Progenitor cell of endocrine pancreas (in vitro differentiated cells): Measurements from ENCODE around the gene GSTK1. TPM values are rescaled to one million over a fixed set of nuclear protein-coding genes. Genes with fewer than 3 reads are reported as not detected.

Source experiments
- DNase-seq: peaks from one replicate; pipeline ENCODE4 v3.0.0; 2021; ENCODE audit warnings: low spot score; ENCODE audit not compliant: unreplicated experiment
- H3K27ac Mint-ChIP-seq: 2 replicates; pipeline ENCODE4 v1.8.0; 2021; ENCODE audit warnings: mild to moderate bottlenecking, moderate library complexity, mixed read lengths
- H3K27me3 Mint-ChIP-seq: 2 replicates; pipeline ENCODE4 v1.8.0; 2021; ENCODE audit warnings: mixed read lengths
- H3K36me3 Mint-ChIP-seq: 2 replicates; pipeline ENCODE4 v1.8.0; 2022; ENCODE audit warnings: mixed read lengths; ENCODE audit not compliant: insufficient read depth
- H3K4me1 Mint-ChIP-seq: 2 replicates; pipeline ENCODE4 v1.8.0; 2021; ENCODE audit warnings: low read depth, mixed read lengths
- H3K4me3 Mint-ChIP-seq: 2 replicates; pipeline ENCODE4 v1.8.0; 2021; ENCODE audit warnings: low read depth, mild to moderate bottlenecking, moderate library complexity, mixed read lengths
- H3K9me3 Mint-ChIP-seq: 2 replicates; pipeline ENCODE4 v1.8.0; 2021; ENCODE audit warnings: low read depth, mixed read lengths
- total RNA-seq: library from RNA; stranded (reverse); gene quantifications from 2 replicates; pipeline ENCODE4 v1.2.1, GENCODE V29; 2021
- TF ChIP-seq, protein P1 (sequence below): fragments of 200-600 bp; sonication (generic); IDR thresholded peaks from one replicate; pipeline ENCODE4 v1.5.0; 2021; ENCODE audit warnings: antibody characterized with exemption, mild to moderate bottlenecking; ENCODE audit not compliant: unreplicated experiment

The GSTK1 gene
- total RNA-seq, 1 donor from 2014 or later: 110 TPM

- TF ChIP-seq, protein P1, sequence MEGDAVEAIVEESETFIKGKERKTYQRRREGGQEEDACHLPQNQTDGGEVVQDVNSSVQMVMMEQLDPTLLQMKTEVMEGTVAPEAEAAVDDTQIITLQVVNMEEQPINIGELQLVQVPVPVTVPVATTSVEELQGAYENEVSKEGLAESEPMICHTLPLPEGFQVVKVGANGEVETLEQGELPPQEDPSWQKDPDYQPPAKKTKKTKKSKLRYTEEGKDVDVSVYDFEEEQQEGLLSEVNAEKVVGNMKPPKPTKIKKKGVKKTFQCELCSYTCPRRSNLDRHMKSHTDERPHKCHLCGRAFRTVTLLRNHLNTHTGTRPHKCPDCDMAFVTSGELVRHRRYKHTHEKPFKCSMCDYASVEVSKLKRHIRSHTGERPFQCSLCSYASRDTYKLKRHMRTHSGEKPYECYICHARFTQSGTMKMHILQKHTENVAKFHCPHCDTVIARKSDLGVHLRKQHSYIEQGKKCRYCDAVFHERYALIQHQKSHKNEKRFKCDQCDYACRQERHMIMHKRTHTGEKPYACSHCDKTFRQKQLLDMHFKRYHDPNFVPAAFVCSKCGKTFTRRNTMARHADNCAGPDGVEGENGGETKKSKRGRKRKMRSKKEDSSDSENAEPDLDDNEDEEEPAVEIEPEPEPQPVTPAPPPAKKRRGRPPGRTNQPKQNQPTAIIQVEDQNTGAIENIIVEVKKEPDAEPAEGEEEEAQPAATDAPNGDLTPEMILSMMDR: no peak
- Mint-ChIP-seq H3K36me3 (peaks cover 51% of the 10 kb centered on the region), H3K9me3 (no peaks in the 10 kb centered on the region), H3K4me3 (no peak overlapping the region), H3K27ac (peak overlapping the region; percentile 25), H3K4me1 (peaks cover 4% of the 10 kb centered on the region), H3K27me3 (no peaks in the 10 kb centered on the region)
- DNase-seq: no peak
These were observed 33.4 kb downstream of the GSTK1 start for GRCh38 chr7:143296686-143297085.

GRCh38 chr7:143299346-143299745, 36.1 kb downstream of the GSTK1 start:
- no peak for DNase-seq
- H3K9me3 Mint-ChIP-seq: no peaks in the 10 kb centered on the region
- no peak overlapping the region for H3K27ac Mint-ChIP-seq
- peaks cover 5% of the 10 kb centered on the region for H3K4me1 Mint-ChIP-seq
- no peak overlapping the region for H3K4me3 Mint-ChIP-seq
- H3K27me3 Mint-ChIP-seq: no peaks in the 10 kb centered on the region
- peaks cover 52% of the 10 kb centered on the region for H3K36me3 Mint-ChIP-seq
- TF ChIP-seq, protein P1: no peak

GRCh38 chr7:143299840-143300239, 36.6 kb downstream of the GSTK1 start:
- TF ChIP-seq, protein P1: peak; percentile 64
- DNase-seq: no peak
- peaks cover 52% of the 10 kb centered on the region for H3K36me3 Mint-ChIP-seq
- no peak overlapping the region for H3K27ac Mint-ChIP-seq
- no peak overlapping the region for H3K4me3 Mint-ChIP-seq
- H3K4me1 Mint-ChIP-seq: peaks cover 5% of the 10 kb centered on the region
- H3K27me3 Mint-ChIP-seq: no peaks in the 10 kb centered on the region
- H3K9me3 Mint-ChIP-seq: no peaks in the 10 kb centered on the region

DNA sequence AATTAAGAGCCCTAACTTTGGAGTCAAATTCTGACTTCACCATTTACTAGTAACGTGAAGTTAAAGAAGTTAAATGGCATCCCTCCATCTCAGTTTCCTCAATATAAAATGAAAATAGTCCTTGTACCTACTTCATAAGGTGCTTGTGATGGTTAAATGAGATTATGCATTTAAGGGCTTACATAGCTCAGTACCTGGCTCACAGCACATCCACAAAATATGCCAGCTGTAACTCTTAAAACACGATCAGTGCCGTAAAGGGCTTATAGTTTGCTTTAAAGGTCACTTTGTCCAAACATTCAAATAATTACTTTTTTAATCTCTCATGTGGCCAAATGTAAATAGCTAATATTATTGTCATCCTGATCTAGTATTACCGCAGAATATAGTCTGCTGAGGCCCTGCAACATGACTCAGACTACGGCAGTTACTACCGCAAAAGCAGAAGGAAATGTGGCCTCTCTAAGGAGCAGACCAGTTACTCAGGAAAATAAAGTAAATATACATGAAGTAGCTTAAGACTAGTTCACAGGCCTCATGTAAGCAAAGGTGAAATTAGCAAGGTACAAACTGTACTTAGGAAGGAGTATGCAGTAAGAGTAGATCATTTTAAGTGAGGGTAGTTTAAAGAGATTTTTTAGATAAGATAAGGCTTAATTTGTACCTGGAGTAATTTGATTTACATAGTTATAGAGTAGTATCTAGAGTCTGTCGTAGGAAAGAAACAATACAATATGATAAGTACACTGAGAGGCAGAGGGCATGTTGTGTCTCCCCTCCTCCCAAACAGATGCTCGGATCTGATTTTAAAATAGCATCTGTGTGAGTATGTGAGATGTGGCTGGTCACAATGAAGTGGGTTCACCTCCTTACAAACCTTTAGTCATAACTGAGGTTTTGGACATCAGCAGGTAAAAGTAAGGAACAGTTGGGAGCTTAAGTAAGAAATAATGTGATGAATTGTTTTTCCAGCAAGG, 38.0 kb downstream of the GSTK1 start:
- H3K36me3 Mint-ChIP-seq: peaks cover 54% of the 10 kb centered on the region
- TF ChIP-seq, protein P1: no peak
- H3K9me3 Mint-ChIP-seq: no peaks in the 10 kb centered on the region
- H3K4me1 Mint-ChIP-seq: peaks cover 5% of the 10 kb centered on the region
- H3K27ac Mint-ChIP-seq: no peak overlapping the region
- no peak overlapping the region for H3K4me3 Mint-ChIP-seq
- H3K27me3 Mint-ChIP-seq: no peaks in the 10 kb centered on the region
- DNase-seq: no peak

DNA sequence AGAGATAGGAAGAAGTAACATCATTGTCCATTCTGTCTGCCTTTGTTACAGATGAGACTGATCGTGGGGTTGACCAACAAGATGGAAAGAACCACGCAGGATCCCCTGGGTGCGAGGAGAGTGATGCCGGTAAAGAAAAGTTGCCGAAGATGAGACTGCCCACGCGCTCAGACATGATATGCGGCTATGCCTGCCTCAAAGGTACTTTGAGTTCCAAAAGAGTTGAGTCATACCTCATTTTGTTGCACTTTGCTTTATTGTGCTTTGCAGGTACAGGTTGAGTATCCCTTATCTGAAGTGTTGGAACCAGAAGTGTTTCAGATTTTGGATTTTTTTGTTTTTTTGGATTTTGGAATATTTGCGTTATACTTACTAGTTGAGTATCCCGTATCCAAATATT, 40.5 kb downstream of the GSTK1 start:
- H3K36me3 Mint-ChIP-seq: peaks cover 65% of the 10 kb centered on the region

More for the DNA sequence above, 40.5 kb downstream of the GSTK1 start:
- Mint-ChIP-seq H3K4me1 (peaks cover 5% of the 10 kb centered on the region), H3K9me3 (no peaks in the 10 kb centered on the region), H3K4me3 (no peak overlapping the region), H3K27ac (no peak overlapping the region), H3K27me3 (no peaks in the 10 kb centered on the region)
- TF ChIP-seq, protein P1: no peak
- DNase-seq: no peak
